Activated gamma-delta T cell treated with anti-CD3 and anti-CD28 coated beads, Interleukin-2, amount 50 U/mL, for 16 hours (primary cell): ENCODE measurements around the gene DIO3.

Experiments
- DNase-seq: peaks from one replicate; pipeline ENCODE4 v3.0.0-alpha.2; 2020; ENCODE audit warnings: low read depth

Gene DIO3

DNA sequence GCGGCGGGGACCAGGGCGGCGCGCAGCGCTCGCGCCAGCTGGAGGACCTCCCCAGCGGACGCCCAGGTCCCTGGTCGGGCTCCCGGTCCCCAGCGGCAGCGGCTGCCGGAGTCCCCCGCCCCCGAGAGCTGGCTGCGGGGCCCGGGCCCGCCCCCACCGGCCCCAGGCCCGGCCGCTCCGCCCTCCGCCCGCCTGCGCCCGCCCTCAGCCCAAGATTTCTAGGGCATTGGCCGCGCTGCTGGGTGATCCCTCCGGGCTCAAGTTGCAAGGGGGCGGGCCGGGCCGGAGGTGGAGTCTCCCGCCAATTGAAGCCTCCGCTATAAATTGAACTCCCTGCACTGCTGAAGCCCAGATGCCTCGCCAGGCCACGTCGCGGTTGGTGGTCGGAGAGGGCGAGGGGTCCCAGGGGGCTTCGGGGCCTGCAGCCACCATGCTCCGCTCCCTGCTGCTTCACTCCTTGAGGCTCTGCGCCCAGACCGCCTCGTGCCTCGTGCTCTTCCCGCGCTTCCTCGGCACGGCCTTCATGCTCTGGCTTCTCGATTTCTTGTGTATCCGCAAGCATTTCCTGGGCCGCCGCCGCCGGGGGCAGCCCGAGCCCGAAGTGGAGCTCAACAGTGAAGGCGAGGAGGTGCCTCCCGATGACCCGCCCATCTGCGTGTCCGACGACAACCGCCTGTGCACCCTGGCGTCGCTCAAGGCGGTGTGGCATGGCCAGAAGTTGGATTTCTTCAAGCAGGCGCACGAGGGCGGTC, at the start of gene DIO3:
Gene DIO3, plus strand, starts transcription at position 351 of the 752 bp plus-strand sequence.
- no peak for DNase-seq

DNA sequence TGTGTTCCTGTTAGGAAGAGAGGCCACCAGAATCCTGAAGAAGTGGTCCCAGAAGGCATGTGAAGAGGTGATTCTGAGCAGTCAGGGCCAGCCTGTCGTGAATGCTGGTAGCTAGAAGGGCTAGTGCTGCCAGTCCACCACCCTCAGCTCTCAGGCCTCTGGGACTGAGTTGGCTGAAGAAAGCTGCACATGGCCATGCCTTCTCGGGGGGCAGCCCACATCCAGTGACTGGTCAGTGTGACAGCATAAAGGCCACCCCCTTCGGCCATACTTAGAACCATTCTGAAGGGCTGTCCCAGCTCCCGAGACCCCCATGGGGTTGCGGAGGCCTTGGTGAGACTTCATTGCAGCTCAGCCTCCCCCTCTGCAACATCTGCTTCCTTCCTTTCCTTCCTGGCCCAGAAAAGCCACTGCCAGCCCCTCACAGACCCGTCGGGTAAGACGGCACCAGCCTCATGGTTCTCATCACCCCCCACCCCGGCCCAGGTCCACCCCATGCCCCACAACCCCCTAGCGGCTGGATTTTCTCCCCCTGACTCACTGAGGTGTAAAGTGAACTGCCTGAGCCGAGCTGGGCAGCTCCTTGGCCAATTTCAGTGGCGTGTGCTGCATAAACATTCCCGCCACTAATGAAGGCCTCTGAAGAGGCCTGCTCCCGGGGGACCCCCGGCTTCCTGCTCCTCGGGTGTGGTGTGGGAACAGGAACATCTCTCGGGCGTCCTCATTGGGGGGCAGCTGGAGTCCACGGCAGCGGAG, 49.5 kb upstream of the DIO3 start:
- no peak for DNase-seq

DNA sequence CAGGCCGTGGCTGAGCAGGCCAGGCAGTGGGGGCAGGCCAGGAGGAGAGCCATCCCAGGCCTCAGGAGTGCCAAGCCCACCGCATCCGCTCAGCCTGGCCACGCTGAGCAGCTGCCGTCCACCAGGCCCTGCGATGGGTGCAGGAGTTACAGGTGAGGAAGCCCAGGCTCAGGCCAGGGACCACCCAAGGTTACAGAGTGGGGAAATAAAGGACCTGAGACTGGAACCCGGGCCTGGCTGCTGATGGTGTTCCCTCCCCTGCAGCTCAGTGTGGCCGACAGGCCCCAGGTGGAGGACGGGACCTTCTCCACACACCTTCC, 49.0 kb upstream of the DIO3 start:
- DNase-seq = no peak

DNA sequence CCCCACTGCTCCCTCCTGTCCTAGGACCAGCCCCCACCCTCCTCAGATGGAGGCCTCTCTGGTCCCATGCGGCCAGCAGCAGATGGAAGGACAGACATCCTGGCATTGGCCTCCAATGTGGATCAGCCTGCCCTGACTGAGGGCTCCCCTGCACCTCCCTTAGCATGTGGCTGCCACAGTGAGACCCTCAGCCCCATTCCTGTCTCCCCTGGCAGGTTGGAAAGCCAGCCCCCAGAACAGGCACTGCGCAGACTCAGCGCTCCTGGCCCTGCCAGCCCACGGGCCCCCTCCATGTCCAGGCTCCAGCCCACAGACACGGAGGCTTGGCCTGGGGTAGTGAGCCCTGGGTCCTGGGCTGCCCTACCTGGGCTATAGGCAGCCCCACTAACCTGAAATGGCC, 47.2 kb upstream of the DIO3 start:
- no peak for DNase-seq

DNA sequence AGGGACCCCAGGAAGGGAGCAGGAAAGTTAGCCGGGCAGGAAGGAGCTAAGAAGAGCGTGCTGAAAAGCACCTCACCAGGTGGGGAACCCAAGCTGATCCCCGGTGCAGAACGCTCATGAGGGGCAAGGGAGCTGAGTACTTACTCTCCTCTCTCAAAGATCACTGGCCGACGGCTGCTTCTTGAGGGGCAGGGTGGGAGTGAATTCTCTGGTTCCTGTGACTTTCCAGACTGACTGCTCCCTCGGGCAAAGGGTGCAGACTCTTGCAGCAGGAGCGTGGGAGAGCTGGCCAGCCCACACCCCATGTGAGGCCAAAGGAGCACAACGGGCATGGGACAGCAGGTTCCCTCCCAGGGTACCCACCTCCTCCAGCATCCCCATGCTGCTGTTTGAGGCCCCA, 44.9 kb upstream of the DIO3 start:
- no peak for DNase-seq

DNA sequence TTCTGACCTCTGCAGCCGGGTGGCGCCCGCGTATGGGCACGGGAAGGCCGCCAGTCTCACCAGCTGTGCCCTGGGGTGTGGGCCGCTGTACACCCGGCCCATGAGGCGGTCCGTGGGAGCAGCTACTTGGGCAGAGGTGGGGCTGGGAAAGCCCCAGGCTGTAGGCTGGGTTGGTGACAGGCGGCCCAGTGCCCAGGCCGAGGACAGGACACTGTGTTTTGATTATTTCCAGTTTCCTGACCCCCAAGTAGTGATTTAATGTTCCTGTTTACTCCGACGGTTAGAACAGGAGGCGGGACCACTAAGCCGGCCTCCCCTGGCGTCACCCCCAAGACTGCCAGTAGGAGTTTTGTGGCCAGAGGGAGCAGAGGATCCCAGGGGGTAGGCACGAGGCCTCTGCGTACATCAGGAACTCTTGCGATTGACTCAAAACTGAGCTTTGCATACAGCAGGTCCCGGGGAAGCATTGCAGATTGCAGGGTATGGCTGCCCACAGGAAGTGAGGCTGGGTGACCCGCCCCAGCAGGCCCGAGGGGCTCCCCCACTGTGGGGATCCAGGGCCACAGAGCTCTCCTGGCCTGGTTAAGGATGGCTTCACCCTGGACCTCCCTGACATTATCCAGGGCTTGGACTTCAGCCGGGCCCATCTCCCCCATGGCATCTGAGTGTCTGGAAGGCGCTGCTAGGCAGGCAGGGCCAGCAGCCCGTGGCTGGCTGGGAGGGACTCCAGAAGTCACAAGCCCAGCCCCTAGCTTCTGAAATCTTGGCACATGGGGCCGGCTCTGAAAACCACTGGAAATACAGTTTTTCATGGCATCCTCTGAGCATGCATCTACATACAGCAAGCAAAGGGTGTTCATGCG, 42.5 kb upstream of the DIO3 start:
- DNase-seq = no peak

DNA sequence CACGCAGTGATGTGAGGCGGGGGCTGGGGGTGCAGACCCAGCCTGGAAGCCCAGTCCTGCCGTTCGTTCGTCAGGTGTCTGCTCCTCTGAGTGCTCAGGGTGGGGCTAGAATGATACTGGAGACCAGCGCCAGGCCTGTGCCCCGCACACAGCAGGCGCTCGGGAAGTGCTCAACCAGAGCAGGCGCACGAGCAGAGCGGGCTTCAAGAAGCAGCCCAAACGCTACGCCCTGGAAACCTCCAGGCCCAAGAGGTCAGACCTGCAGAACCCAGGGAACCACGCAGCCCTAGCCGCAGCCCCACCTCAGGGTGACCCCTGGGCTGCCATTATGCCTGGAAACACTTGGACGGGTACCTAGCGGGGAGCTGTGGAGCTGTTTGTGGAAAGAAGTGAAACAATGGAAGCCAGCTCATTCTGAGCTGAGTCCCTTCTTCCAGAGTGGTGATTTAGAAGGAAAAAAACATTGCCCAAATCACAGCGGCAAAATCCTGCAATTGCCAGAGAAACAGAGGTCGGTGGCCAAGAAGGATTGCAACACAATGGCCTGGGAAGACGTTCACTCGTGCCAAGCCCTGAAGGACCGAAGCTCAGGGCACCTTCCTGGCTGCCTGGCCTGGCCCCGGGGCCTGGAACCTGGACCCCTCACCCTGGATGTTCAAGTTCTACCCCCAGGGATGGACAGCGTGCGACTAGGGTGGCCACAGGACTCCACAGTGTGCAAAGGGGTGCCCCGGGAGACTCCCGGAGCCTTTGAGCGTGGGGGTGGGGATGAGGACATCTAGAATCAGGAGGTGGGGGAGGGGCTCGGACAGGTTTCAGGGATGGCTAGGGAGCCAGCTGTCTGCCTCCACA, 40.4 kb upstream of the DIO3 start:
- DNase-seq = no peak

DNA sequence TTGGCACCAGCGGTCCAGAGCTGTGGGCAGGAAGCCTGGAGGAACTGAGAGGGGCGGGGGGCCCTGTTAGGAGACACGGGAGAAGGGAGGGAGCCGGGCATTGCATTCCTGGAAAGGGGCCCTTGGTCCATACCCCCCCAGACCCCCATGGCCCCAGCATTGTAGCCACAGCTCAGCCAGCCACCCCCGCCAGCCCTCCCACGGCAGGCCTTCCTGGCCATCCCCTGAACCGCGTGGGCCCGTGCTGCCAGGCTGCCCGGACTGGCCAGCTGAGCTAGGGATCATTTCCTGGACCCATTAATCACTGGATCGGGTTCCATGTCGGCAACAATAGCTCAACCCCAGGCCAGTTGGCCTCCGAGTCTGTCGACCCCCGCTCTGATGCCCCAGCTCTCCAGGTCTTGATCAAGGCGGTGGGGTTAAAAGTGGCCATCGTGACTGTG, 39.8 kb upstream of the DIO3 start:
- DNase-seq = no peak

DNA sequence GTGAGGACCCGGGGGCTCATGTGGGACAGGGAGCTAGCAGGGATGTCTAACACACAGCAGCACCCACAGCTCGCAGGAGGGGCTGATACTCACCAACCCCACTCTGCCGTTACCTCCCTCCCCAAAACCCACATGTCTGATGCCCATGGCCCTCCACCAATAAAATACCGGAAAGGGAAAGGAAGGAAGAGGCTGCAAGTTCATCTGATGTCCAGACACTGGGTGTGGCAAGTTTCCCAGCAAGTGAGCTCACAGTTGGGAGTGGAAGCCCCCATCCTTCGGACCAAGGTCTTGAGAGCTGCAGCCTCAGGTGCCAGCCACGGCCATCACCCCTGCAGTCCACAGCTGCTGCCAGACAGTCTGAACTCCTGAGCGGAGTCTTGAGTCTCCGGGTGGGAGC, 39.3 kb upstream of the DIO3 start:
- DNase-seq = no peak

DNA sequence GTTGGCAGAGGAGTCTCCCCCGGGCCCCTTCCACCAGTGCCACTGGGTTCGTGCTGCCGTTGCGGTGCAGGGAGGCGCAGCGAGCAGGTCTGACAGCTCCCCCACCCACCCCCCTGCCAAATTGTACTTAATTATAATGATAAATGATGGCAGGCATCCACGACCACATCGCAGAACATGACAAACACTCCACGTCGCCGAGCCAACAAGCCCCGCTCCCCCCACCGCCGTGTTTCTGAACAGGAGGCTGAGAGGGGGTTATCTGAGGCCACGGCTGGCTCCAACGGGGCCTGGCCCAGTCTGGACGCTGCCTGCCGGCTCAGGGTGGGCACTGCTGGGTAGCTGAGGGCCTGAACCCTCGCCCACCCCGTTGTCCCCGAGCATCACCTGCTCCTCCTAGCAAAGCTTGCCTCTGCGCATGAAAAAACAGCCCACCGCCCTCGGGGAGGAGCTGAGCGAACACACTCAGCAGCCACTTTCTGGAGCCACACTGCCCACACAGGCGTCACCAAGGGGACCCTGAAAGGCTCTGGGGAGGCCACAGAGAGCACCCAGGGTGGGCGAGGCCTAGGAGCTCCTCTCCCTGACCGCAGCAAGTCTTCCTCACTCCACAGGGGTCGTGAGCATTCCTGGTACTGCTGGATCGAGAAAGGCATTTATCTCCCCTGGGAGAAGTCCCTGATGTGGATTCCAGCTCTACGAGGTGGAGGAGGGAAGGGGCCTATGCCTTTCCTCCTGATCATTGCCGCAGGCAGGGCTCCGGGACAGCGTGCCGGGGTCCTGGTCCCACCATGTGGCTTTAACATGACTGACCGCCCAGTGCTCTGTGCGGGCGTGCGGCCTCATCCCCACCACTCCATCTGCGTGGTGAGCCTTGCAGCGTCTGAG, 35.4 kb upstream of the DIO3 start:
- DNase-seq = no peak

DNA sequence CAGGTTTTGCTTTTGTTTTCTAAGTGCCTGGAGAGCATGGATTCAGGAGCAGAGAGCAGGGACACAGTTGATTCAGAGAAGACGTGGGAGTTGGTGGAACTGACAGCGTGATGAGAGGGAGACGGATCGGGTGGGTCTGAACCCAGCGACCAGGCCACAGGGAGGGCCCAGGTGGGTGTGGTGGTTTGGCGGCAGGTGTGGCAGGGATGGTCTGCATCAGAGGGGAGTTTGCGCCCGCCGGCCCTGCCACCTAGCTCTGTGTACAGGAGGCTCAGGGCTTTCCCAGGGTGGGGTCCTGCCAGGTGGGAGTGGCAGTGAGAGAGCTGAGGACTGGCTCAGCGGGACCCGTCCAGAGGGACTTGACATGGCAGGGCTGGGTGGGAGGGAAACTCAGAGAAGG, 33.3 kb upstream of the DIO3 start:
- no peak for DNase-seq

DNA sequence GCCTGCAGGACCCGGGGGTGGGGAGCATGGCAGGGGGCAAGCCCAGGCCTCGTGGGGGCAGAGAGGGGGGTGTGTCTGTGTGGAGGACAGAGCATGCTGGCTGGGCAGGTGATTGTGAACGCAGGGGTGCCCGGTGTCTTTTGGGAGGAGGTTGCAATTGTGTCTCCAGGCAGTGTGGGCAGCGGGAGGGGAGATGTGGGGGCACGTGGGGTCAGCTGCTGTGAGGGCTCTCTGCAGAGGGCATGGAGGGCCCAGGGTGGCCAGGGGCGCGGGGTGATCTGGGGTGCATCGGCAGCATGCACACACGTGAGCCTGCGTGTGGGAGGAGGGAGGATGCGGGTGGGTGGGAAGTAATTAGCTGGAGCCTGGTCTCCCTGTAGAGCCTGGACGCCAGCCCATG, 32.2 kb upstream of the DIO3 start:
- no peak for DNase-seq

DNA sequence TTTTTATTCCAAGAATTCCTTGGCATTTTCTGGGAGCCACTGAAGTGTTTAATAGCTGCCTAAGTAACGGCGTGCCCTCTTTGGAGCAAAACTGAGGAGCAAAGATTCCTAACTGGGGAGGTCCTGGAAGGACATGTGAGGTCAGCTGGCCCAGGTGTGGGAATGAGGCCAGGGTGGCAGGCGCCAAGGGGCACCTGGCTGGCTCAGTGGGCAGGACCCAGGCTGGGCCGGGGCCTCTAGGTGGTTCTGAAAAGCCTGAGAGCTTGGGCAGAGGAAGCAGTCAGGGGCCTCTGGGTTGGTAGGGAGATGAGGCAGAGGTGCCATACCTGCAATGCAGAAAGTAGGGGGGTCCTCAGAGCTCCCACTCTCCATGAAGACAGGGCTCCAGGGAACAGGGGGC, 27.1 kb upstream of the DIO3 start:
- DNase-seq = no peak

DNA sequence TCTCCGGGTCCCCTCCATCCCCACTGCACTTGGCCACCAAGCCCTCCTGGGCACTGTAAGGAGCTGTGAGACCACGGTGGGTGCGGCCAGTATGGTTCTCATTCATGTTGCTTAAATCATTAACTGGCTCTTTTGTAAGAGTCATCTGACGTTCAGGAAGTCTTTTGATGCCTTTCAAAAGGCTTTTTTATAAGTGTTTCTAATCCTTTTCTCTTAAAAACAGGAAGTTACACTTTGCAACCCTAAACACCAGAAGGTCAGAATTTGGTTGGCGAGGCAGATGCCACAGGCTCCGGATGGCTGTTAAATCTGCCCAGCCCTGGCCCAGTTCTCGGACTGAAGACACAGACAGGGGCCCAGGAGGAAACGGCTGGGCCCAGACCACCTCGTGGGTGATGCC, 26.1 kb upstream of the DIO3 start:
- DNase-seq = no peak

DNA sequence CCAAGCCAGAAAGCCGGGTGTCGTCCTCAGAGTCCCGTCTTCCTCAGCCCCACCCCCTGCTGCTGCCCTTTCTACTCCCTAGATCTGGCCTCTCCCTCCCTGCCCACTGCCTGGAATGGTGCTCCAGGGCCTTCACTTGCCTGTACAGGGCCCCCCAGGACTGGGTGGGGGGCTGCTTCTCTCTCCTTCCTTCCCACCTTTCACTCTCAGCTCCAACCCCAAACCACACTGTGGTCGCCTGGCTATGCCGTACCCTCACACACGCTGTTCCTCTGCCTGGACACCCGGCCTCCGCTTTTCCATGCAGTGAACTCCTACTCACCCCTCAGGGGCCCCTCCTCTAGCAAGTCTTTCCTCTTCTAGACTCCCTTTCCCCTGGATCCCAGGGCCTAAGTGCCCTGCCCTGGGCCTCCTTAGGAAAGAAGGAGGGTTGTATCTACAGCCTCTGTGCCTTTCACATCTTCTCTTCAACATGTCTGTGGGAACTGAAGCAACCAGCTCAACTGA, 25.5 kb upstream of the DIO3 start:
- DNase-seq = no peak

DNA sequence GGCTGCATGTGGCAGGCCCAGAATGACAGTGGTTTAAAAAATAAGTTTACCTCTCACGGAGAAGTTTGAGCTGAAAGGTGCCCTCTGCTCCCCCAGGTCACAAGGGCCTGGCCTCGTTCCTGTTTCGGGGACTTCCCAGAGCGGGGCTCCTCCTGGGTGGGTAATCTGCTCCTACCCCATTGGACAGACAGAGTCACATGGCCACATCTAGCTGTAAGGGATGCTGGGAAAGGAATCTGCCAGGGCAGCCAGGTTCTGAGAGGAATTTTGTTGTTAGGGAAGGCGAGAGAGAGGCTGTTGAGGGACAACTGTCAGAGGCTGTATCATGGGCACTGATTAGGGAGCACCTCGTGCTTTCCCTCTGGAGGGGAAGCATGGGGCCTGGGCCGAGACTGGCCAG, 24.0 kb upstream of the DIO3 start:
- DNase-seq = no peak

DNA sequence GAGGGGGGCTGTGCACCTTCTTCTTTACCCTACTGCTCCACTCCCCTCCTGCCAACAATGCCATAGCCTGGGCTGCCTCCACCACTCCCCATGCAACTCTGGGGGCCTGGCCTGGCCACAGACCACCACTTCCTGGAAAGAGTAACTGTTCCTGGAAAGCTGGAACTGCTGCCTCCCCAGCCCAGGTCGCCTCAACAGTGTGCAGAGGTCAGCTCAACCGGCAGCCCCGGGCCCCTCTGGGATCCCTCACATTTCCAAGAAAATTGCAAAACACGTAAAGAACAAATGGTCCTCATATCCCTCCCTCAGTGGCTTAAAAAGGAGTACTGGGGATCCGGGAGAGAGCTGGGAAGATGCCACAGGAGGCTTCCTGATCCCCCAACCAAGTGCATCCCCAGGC, 22.4 kb upstream of the DIO3 start:
- DNase-seq = no peak

DNA sequence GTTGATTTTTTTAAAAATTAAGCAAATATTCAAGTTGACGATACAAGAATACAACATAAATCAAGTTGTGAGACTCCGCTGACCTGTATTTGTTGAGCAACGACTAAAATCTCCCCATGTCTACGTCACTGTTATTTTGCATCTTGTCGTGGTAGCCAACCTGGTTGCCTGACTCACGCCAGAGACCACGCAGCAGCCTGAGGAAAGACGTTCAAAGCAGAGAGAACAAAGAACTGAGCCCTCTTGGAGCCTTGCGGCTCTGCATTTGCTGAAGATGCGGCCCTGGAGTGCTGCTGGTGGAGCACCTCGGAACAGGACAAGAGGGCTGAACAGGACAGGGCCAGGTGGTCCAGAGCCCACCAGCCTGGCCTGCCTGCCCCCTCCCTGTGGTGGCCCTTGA, 21.4 kb upstream of the DIO3 start:
- no peak for DNase-seq

DNA sequence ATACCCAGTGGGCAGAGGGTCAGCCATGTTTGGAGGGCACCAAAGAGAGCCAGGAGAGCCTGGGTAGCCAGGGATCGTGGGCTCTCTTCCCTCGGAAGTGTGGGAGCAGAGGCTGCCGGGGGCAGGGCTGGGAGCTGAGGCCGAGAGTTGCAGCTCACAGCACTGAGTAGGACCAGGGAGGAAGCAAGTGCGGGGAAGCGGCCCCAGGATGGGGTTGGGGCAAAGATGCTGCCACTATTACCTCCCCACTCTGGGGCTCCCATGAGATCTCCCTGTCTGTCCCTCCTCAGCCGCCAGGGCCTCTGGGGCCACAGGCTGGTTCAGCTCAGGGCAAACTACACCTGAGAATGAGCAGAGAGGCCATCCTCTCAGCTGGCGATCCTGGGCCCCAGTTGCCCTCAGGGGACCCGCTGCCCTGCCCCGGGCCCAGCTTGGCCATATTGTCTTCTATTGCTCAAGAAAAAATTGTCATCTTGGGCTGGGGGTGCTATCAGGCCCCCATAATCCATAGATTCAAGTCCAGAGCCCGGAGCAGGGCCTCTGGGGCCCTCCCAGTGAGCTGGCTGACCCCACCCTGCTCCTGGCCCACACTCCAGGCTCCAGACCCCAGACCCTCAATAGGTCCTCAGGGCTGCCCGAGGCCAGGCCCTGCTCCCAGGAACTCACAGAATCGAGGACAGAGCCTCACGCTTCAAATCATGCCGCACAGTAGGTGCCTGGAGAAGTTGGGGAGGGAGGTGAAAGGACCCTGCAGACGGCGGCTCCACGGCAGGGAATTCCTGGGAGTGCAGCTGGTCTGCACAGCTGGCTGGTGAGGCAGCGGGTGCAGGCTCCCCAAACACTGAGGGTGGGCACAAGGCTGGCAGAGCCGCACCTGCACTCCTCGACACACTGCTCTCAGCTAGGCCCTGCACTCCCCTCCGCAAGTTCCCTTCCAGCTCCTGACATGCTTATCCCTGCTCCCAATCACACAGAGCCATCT, 20.5 kb upstream of the DIO3 start:
- no peak for DNase-seq

DNA sequence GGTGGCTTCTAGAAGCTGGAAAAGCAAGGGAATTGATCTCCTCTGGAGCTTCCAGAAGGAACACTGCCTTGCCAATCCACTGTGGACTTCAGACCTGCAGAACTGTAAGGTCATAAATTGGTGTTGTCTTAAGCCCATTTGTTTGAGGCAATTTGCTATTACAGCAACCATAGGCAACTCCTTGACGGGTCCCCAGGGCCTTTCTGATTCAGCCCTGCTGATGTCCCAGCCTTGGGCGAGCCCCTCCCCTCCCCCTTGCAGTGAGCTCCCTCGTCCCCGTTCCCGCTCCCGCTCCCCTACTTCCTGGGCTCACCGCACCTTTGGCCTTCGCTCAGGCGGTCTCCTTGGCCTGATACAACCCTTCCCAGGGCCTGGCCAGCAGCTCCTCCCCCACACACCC, 18.9 kb upstream of the DIO3 start:
- no peak for DNase-seq
